Measurements from ENCODE around the gene MAP3K2.

MAP3K2 gene

GRCh38 chr2:127387655-127388422 lies at the start of gene MAP3K2:
MAP3K2 (minus strand) TSS chr2:127387975; CDS start chr2:127343129, 44,846 bp downstream.
- DNase-seq: peak; percentile 96

DNA sequence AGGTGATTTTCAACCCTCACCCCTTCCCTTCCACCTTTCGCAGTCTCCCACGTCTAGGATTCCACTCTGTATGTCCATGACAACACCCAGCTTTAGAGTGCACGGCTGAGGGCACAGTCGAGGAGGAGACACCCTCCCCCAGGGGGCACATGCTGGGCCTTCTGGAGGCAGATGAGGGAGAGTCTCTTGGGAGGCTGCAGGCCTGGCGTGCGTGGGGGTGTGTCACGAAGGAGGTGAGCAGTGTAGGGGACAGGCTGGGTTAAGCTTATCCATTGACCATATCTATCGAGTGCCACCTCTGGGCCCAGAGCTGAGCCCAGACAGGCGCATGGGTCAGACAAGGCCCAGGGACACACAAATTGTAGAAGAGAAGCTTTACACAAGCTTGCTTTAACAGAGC lies 49.3 kb upstream of the MAP3K2 start:
- no peak for DNase-seq

- no peak for DNase-seq
Observed at GRCh38 chr2:127434515-127434914, 46.7 kb upstream of the MAP3K2 start.

- DNase-seq: no peak
Observed at GRCh38 chr2:127431408-127432023, 43.7 kb upstream of the MAP3K2 start.

DNA sequence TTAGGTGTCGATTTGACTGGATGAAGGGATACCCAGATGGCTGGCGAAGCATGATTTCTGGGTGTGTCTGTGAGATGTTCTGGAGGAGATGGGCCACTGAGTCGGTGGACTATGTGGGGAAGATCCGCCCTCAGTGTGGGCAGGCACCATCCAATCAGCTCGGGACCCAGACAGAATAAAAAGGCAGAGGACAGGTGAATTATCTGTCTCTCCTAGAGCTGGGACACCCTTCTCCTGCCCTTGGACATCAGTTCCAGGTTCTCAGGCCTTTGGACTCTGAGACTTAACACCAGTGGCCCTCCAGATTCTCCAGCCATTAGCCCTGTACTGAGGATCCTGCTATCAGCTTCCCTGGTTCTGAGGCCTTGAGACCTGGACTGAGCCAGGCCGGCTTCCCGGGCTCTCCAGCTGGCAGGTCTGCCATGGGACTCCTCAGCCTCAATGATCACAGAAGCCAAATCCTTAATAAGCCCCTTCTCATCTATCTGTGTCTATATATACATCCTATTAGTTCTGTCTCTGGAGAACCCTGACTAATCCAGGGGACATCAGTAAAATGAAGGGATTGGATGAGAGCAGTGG lies 42.2 kb upstream of the MAP3K2 start:
- DNase-seq: no peak

- no peak for DNase-seq
Observed at GRCh38 chr2:127429291-127429690, 41.5 kb upstream of the MAP3K2 start.

- DNase-seq: no peak
Observed at GRCh38 chr2:127428815-127429109, 41.0 kb upstream of the MAP3K2 start.

DNA sequence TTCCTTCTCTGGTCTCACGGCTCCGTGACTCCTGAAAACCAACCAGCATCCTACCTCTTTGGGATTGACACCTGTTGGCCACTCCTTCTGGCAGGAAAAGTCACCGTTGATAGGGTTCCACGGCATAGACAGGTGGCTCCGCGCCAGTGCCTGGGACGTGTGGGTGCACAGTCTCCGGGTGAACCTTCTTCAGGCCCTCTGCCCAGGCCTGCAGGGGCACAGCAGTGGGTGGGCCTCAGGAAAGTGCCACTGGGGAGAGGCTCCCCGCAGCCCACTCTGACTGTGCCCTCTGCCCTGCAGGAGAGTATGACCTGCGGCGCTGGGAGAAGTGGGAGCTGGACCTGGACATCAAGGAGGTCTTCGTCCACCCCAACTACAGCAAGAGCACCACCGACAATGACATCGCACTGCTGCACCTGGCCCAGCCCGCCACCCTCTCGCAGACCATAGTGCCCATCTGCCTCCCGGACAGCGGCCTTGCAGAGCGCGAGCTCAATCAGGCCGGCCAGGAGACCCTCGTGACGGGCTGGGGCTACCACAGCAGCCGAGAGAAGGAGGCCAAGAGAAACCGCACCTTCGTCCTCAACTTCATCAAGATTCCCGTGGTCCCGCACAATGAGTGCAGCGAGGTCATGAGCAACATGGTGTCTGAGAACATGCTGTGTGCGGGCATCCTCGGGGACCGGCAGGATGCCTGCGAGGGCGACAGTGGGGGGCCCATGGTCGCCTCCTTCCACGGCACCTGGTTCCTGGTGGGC lies 40.5 kb upstream of the MAP3K2 start:
- DNase-seq: no peak

DNA sequence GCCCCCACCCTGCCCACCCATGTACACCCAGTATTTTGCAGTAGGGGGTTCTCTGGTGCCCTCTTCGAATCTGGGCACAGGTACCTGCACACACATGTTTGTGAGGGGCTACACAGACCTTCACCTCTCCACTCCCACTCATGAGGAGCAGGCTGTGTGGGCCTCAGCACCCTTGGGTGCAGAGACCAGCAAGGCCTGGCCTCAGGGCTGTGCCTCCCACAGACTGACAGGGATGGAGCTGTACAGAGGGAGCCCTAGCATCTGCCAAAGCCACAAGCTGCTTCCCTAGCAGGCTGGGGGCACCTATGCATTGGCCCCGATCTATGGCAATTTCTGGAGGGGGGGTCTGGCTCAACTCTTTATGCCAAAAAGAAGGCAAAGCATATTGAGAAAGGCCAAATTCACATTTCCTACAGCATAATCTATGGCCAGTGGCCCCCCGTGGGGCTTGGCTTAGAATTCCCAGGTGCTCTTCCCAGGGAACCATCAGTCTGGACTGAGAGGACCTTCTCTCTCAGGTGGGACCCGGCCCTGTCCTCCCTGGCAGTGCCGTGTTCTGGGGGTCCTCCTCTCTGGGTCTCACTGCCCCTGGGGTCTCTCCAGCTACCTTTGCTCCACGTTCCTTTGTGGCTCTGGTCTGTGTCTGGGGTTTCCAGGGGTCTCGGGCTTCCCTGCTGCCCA lies 39.7 kb upstream of the MAP3K2 start:
- no peak for DNase-seq

DNA sequence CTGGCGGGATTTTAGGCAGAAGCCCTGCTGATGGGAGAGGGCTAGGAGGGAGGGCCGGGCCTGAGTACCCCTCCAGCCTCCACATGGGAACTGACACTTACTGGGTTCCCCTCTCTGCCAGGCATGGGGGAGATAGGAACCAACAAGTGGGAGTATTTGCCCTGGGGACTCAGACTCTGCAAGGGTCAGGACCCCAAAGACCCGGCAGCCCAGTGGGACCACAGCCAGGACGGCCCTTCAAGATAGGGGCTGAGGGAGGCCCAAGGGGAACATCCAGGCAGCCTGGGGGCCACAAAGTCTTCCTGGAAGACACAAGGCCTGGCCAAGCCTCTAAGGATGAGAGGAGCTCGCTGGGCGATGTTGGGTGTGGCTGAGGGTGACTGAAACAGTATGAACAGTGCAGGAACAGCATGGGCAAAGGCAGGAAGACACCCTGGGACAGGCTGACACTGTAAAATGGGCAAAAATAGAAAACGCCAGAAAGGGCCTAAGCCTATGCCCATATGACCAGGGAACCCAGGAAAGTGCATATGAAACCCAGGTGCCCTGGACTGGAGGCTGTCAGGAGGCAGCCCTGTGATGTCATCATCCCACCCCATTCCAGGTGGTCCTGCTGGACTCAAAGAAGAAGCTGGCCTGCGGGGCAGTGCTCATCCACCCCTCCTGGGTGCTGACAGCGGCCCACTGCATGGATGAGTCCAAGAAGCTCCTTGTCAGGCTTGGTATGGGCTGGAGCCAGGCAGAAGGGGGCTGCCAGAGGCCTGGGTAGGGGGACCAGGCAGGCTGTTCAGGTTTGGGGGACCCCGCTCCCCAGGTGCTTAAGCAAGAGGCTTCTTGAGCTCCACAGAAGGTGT lies 39.0 kb upstream of the MAP3K2 start:
- DNase-seq: no peak

DNA sequence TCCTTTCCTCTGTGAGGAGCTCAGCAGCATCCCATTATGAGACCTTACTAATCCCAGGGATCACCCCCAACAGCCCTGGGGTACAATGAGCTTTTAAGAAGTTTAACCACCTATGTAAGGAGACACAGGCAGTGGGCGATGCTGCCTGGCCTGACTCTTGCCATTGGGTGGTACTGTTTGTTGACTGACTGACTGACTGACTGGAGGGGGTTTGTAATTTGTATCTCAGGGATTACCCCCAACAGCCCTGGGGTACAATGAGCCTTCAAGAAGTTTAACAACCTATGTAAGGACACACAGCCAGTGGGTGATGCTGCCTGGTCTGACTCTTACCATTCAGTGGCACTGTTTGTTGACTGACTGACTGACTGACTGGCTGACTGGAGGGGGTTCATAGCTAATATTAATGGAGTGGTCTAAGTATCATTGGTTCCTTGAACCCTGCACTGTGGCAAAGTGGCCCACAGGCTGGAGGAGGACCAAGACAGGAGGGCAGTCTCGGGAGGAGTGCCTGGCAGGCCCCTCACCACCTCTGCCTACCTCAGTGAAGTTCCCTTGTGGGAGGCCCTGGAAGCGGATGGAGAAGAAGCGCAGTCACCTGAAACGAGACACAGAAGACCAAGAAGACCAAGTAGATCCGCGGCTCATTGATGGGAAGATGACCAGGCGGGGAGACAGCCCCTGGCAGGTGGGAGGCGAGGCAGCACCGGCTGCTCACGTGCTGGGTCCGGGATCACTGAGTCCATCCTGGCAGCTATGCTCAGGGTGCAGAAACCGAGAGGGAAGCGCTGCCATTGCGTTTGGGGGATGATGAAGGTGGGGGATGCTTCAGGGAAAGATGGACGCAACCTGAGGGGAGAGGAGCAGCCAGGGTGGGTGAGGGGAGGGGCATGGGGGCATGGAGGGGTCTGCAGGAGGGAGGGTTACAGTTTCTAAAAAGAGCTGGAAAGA lies 38.0 kb upstream of the MAP3K2 start:
- no peak for DNase-seq

DNA sequence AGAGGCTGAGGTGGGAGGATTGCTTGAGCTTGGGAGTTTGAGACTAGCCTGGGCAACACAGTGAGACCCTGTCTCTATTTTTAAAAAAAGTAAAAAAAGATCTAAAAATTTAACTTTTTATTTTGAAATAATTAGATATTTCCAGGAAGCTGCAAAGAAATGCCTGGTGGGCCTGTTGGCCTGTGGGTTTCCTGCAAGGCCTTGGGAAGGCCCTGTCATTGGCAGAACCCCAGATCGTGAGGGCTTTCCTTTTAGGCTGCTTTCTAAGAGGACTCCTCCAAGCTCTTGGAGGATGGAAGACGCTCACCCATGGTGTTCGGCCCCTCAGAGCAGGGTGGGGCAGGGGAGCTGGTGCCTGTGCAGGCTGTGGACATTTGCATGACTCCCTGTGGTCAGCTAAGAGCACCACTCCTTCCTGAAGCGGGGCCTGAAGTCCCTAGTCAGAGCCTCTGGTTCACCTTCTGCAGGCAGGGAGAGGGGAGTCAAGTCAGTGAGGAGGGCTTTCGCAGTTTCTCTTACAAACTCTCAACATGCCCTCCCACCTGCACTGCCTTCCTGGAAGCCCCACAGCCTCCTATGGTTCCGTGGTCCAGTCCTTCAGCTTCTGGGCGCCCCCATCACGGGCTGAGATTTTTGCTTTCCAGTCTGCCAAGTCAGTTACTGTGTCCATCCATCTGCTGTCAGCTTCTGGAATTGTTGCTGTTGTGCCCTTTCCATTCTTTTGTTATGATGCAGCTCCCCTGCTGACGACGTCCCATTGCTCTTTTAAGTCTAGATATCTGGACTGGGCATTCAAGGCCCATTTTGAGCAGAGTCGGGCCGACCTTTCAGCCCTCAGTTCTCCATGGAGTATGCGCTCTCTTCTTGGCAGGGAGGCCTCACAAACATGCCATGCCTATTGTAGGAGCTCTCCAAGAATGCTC lies 37.1 kb upstream of the MAP3K2 start:
- no peak for DNase-seq

- DNase-seq: no peak
Observed at GRCh38 chr2:127423880-127424279, 36.1 kb upstream of the MAP3K2 start.

DNA sequence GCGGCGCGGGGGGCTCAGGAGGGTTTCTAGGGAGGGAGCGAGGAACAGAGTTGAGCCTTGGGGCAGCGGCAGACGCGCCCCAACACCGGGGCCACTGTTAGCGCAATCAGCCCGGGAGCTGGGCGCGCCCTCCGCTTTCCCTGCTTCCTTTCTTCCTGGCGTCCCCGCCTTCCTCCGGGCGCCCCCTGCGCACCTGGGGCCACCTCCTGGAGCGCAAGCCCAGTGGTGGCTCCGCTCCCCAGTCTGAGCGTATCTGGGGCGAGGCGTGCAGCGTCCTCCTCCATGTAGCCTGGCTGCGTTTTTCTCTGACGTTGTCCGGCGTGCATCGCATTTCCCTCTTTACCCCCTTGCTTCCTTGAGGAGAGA lies 35.7 kb upstream of the MAP3K2 start:
- no peak for DNase-seq

GRCh38 chr2:127422559-127423477 lies 35.0 kb upstream of the MAP3K2 start:
- DNase-seq: no peak

GRCh38 chr2:127421871-127422558 lies 34.2 kb upstream of the MAP3K2 start:
- DNase-seq: no peak

- DNase-seq: no peak
Observed at GRCh38 chr2:127421116-127421800, 33.5 kb upstream of the MAP3K2 start.
